ENCODE data around the gene WT1.

WT1 gene

GRCh38 chr11:32395127-32395526 is 40.2 kb downstream of the WT1 start:
- TF ChIP-seq CTCF (IDR thresholded peaks at IDR 0.05): no peak
- no peak for TF ChIP-seq ZFX (IDR thresholded peaks at IDR 0.05; ENCODE audit: borderline replicate concordance)
- H3K27ac ChIP-seq: no peak overlapping the region

- no peak overlapping the region for H3K27ac ChIP-seq
- TF ChIP-seq ZFX (IDR thresholded peaks at IDR 0.05; ENCODE audit: borderline replicate concordance): no peak
- TF ChIP-seq CTCF (IDR thresholded peaks at IDR 0.05): no peak
Measured at GRCh38 chr11:32392840-32393239, 42.5 kb downstream of the WT1 start.

- H3K27ac ChIP-seq: no peak overlapping the region
- no peak for TF ChIP-seq CTCF (IDR thresholded peaks at IDR 0.05)
- TF ChIP-seq ZFX (IDR thresholded peaks at IDR 0.05; ENCODE audit: borderline replicate concordance): no peak
Measured at GRCh38 chr11:32391956-32392553, 43.3 kb downstream of the WT1 start.

GRCh38 chr11:32391479-32391878 is 43.9 kb downstream of the WT1 start:
- no peak for TF ChIP-seq CTCF (IDR thresholded peaks at IDR 0.05)
- no peak for TF ChIP-seq ZFX (IDR thresholded peaks at IDR 0.05; ENCODE audit: borderline replicate concordance)
- no peak overlapping the region for H3K27ac ChIP-seq

- no peak overlapping the region for H3K27ac ChIP-seq
- TF ChIP-seq CTCF (IDR thresholded peaks at IDR 0.05): no peak
- TF ChIP-seq ZFX (IDR thresholded peaks at IDR 0.05; ENCODE audit: borderline replicate concordance): no peak
Measured at GRCh38 chr11:32390712-32391111, 44.6 kb downstream of the WT1 start.

- no peak overlapping the region for H3K27ac ChIP-seq
- no peak for TF ChIP-seq CTCF (IDR thresholded peaks at IDR 0.05)
- TF ChIP-seq ZFX (IDR thresholded peaks at IDR 0.05; ENCODE audit: borderline replicate concordance): no peak
Measured at GRCh38 chr11:32388871-32389770, 46.2 kb downstream of the WT1 start.

- TF ChIP-seq ZFX (IDR thresholded peaks at IDR 0.05; ENCODE audit: borderline replicate concordance): no peak
- no peak for TF ChIP-seq CTCF (IDR thresholded peaks at IDR 0.05)
- H3K27ac ChIP-seq: no peak overlapping the region
Measured at GRCh38 chr11:32388365-32388764, 47.0 kb downstream of the WT1 start.

All from 22Rv1 (cell line).